Measurements from ENCODE around the gene MAFG. TPM values are rescaled to one million over a fixed set of nuclear protein-coding genes. Genes with fewer than 3 reads are reported as not detected.

The MAFG gene
- total and polyA plus RNA-seq, 9 of the 15 experiments (the other 6 are each of a cell fraction or from before 2014, with no cell fraction given), result 1.1 to 58.1 (median 24.9) TPM

DNA sequence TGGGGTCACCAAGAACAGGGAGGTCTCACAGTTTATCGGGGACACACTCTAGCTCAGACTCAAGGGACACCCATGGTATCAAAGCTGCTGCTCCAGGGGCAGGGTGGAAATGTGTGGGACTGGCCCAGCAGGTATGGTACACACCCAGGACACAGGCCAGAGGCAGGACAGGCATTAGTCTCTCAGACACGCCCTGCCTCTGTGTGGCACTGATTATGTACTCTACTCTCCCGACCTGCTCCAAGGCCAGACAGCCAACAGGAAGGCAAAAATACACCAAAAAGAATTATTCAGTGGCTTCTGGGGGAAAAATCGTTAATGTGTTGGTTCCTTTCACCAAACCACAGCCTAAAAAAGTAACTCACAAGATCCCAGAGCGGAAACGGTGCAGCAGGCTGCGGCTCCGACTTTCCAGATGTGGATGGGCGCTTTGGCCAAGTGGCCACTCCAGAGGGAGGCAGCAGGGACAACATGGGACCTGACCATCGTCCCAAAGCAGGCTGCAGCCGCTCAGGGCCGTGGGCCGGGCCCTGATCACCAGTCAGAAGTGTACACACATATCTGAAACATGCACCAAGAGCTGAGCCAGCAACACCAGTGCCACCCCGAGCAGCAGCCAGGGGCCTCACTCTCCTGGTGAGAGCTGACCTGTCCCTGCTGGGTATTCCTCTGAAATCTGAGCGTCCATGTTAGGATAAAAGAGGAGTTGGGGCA is 8.5 kb downstream of the MAFG start (continued):
- TF ChIP-seq ZNF12 (CRISPR knock-in tag; IDR thresholded peaks at IDR 0.05) (no peak), ZNF764 (CRISPR knock-in tag; IDR thresholded peaks at IDR 0.05; ENCODE audit: low read depth) (no peak), HDAC1 (IDR thresholded peaks at IDR 0.05) (no peak), HNRNPK (IDR thresholded peaks at IDR 0.05; ENCODE audit: low read depth, low read length, poor library complexity, severe bottlenecking) (no peak), ZNF133 (CRISPR knock-in tag; IDR thresholded peaks at IDR 0.05) (no peak), FOSL1 (tag; conservative IDR thresholded peaks at IDR 0.05) (no peak), RBFOX2 (IDR thresholded peaks at IDR 0.05; ENCODE audit: low read depth, low read length) (peak; percentile 27), KDM2B (CRISPR knock-in tag; IDR thresholded peaks at IDR 0.05) (no peak)
- TF ChIP-seq, protein P1, sequence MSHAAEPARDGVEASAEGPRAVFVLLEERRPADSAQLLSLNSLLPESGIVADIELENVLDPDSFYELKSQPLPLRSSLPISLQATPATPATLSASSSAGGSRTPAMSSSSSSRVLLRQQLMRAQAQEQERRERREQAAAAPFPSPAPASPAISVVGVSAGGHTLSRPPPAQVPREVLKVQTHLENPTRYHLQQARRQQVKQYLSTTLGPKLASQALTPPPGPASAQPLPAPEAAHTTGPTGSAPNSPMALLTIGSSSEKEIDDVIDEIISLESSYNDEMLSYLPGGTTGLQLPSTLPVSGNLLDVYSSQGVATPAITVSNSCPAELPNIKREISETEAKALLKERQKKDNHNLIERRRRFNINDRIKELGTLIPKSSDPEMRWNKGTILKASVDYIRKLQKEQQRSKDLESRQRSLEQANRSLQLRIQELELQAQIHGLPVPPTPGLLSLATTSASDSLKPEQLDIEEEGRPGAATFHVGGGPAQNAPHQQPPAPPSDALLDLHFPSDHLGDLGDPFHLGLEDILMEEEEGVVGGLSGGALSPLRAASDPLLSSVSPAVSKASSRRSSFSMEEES (CRISPR knock-in tag; IDR thresholded peaks at IDR 0.05), result no peak
- TF ChIP-seq, protein P2, sequence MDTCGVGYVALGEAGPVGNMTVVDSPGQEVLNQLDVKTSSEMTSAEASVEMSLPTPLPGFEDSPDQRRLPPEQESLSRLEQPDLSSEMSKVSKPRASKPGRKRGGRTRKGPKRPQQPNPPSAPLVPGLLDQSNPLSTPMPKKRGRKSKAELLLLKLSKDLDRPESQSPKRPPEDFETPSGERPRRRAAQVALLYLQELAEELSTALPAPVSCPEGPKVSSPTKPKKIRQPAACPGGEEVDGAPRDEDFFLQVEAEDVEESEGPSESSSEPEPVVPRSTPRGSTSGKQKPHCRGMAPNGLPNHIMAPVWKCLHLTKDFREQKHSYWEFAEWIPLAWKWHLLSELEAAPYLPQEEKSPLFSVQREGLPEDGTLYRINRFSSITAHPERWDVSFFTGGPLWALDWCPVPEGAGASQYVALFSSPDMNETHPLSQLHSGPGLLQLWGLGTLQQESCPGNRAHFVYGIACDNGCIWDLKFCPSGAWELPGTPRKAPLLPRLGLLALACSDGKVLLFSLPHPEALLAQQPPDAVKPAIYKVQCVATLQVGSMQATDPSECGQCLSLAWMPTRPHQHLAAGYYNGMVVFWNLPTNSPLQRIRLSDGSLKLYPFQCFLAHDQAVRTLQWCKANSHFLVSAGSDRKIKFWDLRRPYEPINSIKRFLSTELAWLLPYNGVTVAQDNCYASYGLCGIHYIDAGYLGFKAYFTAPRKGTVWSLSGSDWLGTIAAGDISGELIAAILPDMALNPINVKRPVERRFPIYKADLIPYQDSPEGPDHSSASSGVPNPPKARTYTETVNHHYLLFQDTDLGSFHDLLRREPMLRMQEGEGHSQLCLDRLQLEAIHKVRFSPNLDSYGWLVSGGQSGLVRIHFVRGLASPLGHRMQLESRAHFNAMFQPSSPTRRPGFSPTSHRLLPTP (IDR thresholded peaks at IDR 0.05; ENCODE audit: borderline replicate concordance, extremely low read depth, insufficient read length), result no peak
- TF ChIP-seq, protein P3, sequence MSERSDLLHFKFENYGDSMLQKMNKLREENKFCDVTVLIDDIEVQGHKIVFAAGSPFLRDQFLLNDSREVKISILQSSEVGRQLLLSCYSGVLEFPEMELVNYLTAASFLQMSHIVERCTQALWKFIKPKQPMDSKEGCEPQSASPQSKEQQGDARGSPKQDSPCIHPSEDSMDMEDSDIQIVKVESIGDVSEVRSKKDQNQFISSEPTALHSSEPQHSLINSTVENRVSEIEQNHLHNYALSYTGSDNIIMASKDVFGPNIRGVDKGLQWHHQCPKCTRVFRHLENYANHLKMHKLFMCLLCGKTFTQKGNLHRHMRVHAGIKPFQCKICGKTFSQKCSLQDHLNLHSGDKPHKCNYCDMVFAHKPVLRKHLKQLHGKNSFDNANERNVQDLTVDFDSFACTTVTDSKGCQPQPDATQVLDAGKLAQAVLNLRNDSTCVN (CRISPR knock-in tag; IDR thresholded peaks at IDR 0.05), result no peak
